GM12891 (cell line): ENCODE data around the gene SIAH1.
"Not testable (repeated sequence)": the region's sequence is repeated elsewhere in the genome, so short reads cannot be mapped to it uniquely, and the experiment has no call there.

Experiments used
- PAX5 ChIP-seq: IDR thresholded peaks from 2 replicates; pipeline ENCODE4 v1.6.1; 2011; ENCODE audit warnings: low read length, moderate library complexity, mild to moderate bottlenecking; ENCODE audit not compliant: insufficient read depth, severe bottlenecking
- POLR2A ChIP-seq: IDR thresholded peaks from 2 replicates; pipeline ENCODE4 v1.6.1; 2011; ENCODE audit warnings: low read depth, low read length, control low read depth
- POLR2AphosphoS5 ChIP-seq: IDR thresholded peaks from 2 replicates; pipeline ENCODE4 v1.6.1; 2011; ENCODE audit warnings: low read depth, low read length, control low read depth
- POU2F2 ChIP-seq: IDR thresholded peaks from 2 replicates; pipeline ENCODE4 v1.6.1; 2011; ENCODE audit warnings: low read depth, mild to moderate bottlenecking, control low read depth, low read length, moderate library complexity
- TAF1 ChIP-seq: IDR thresholded peaks from 2 replicates; pipeline ENCODE4 v1.6.1; 2011; ENCODE audit warnings: low read depth, low read length, control low read depth

DNA sequence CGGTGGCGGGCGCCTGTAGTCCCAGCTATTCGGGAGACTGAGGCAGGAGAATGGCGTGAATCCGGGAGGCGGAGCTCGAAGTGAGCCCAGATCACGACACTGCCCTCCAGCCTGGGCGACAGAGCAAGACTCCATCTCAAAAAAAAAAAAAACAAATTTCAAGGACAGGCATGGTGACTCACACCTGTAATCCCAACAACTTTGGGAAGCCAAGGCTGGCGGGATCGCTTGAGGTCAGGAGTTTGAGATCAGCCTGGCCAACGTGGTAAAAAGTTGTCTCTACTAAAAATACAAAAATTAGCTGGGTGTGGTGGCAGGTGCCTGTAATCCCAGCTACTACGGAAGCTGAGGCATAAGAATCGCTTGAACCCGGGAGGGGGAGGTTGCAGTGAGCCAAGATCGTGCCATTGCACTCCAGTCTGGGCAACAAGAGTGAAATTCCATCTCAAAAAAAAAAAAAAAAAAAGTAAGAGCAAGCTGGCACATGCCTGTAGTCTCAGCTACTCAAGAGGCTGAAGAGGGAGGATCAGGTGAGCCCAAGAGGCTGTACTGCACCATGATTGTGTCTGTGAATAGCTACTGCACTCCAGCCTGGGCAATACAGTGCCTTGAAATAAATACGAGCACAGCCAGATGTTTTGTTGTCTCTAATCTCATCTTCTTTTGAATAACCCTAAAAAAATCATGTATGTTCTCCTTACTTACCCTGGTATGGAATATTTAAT, 14.4 kb downstream of the SIAH1 start:
- TF ChIP-seq POLR2A, POLR2AphosphoS5, POU2F2, TAF1, PAX5: not testable (repeated sequence)
